Lower leg skin (tissue), 3 donors: Measurements from ENCODE around the gene CCDC88C.

Experiments used
- CTCF ChIP-seq, 3 donors: fragments of 450-650 bp; IDR thresholded peaks; one replicate each; pipeline ENCODE4 v1.5.1; 2016; ENCODE audit warnings: antibody characterized with exemption in 3 of 3, mild to moderate bottlenecking in 3 of 3, moderate library complexity in 2 of 3
- POLR2A ChIP-seq, 2 donors: fragments of 450-650 bp; IDR thresholded peaks; one replicate each; pipeline ENCODE4 v1.6.1; 2016 to 2017; ENCODE audit warnings: antibody characterized with exemption in 2 of 2, mild to moderate bottlenecking in 1 of 2, moderate library complexity in 1 of 2

- TF ChIP-seq POLR2A (IDR thresholded peaks at IDR 0.05): no peak
- TF ChIP-seq CTCF (IDR thresholded peaks at IDR 0.05): no peak
Measured at GRCh38 chr14:91373591-91374254, 43.9 kb downstream of the CCDC88C start.
